IMR-90 (cell line): ENCODE results near the gene GAD2. TPM values are rescaled to one million over a fixed set of nuclear protein-coding genes. Genes with fewer than 3 reads are reported as not detected.

Source experiments
- ATAC-seq: fragments of 200-7000 bp; cut with Tn5 transposase; 2 replicates; pipeline ENCODE4 v1.9.1; 2020; ENCODE audit warnings: low read depth, mild to moderate bottlenecking, moderate library complexity
- BruUV-seq: library from RNA; stranded (reverse); fragments of 400-500 nt; replicated peaks from 2 replicates; lab custom pipeline; 2021; lab: Mats Ljungman, UMichigan
- CTCF ChIA-PET: fragments of 300-600 bp; formaldehyde crosslinking; extraction: SDS; loops from one replicate; lab custom pipeline; 2021; ENCODE audit warnings: antibody characterized with exemption; lab: Yijun Ruan, JAX
- POLR2A ChIA-PET: fragments of 300-600 bp; sonication (Branson Sonifier 250); formaldehyde crosslinking; loops from one replicate; lab custom pipeline; 2022; ENCODE audit warnings: antibody characterized with exemption; ENCODE audit not compliant: unreplicated experiment; lab: Charles Lee
- DNase-seq: peaks from one replicate; pipeline ENCODE4 v3.0.0; 2013
- H2AFZ ChIP-seq: replicated peaks from 2 replicates; pipeline ENCODE3; 2013; ENCODE audit warnings: low read length, mild to moderate bottlenecking; ENCODE audit not compliant: poor library complexity
- H2AK5ac ChIP-seq: 2 replicates; pipeline ENCODE4 v1.6.1; 2013; ENCODE audit warnings: low read depth, low read length, inconsistent platforms
- H2AK9ac ChIP-seq: replicated peaks from 2 replicates; pipeline ENCODE3; 2013; ENCODE audit warnings: mild to moderate bottlenecking, low read depth, low read length, moderate library complexity; ENCODE audit not compliant: poor library complexity
- H2BK120ac ChIP-seq: 2 replicates; pipeline ENCODE4 v1.6.1; 2013; ENCODE audit warnings: low read depth, low read length, inconsistent platforms
- H2BK15ac ChIP-seq: 3 replicates; pipeline ENCODE4 v1.6.1; 2013; ENCODE audit warnings: low read depth, low read length, inconsistent platforms
- H2BK20ac ChIP-seq: 2 replicates; pipeline ENCODE4 v1.6.1; 2013; ENCODE audit warnings: low read depth, mild to moderate bottlenecking, inconsistent platforms, low read length, moderate library complexity
- H2BK5ac ChIP-seq: 2 replicates; pipeline ENCODE4 v1.6.1; 2013; ENCODE audit warnings: mild to moderate bottlenecking, low read depth, low read length, inconsistent platforms; ENCODE audit not compliant: poor library complexity, severe bottlenecking
- H3K14ac ChIP-seq: replicated peaks from 2 replicates; pipeline ENCODE4 v1.6.1; 2013; ENCODE audit warnings: low read depth, low read length, inconsistent platforms
- H3K18ac ChIP-seq: 2 replicates; pipeline ENCODE4 v1.6.1; 2013; ENCODE audit warnings: low read depth, low read length, control low read depth
- H3K23ac ChIP-seq: 2 replicates; pipeline ENCODE4 v1.6.1; 2013; ENCODE audit warnings: low read depth, low read length, inconsistent platforms
- H3K27ac ChIP-seq: 2 replicates; pipeline ENCODE4 v1.5.1; 2013; ENCODE audit warnings: mild to moderate bottlenecking, control low read depth, low read length; ENCODE audit not compliant: insufficient read depth
- H3K27me3 ChIP-seq: 2 replicates; pipeline ENCODE4 v1.6.1; 2013; ENCODE audit warnings: low read length; ENCODE audit not compliant: control insufficient read depth, insufficient read depth
- H3K36me3 ChIP-seq: 2 replicates; pipeline ENCODE4 v1.6.1; 2013; ENCODE audit warnings: low read length, mixed read lengths; ENCODE audit not compliant: control insufficient read depth, insufficient read depth
- H3K4ac ChIP-seq: 2 replicates; pipeline ENCODE4 v1.6.1; 2013; ENCODE audit warnings: low read depth, low read length, inconsistent platforms
- H3K4me1 ChIP-seq: 2 replicates; pipeline ENCODE4 v1.6.1; 2013; ENCODE audit warnings: low read length, mixed read lengths; ENCODE audit not compliant: control insufficient read depth, insufficient read depth
- H3K4me2 ChIP-seq: 2 replicates; pipeline ENCODE4 v1.6.1; 2013; ENCODE audit warnings: low read depth, mild to moderate bottlenecking, control low read depth, low read length, moderate library complexity
- H3K4me3 ChIP-seq: 2 replicates; pipeline ENCODE4 v1.5.1; 2013; ENCODE audit warnings: low read depth, mild to moderate bottlenecking, control low read depth, low read length, moderate library complexity; ENCODE audit not compliant: insufficient read depth
- H3K56ac ChIP-seq: 2 replicates; pipeline ENCODE4 v1.6.1; 2013; ENCODE audit warnings: low read length, inconsistent platforms; ENCODE audit not compliant: insufficient read depth; ENCODE audit errors: extremely low read depth
- H3K79me1 ChIP-seq, 2 experiments: 2 replicates each; pipeline ENCODE4 v1.6.1; 2013; ENCODE audit warnings: low read length in 2 of 2, inconsistent platforms in 1 of 2, low read depth in 1 of 2
- H3K9ac ChIP-seq: 2 replicates; pipeline ENCODE4 v1.6.1; 2013; ENCODE audit warnings: low read depth, low read length, control low read depth
- H3K9me1 ChIP-seq: 2 replicates; pipeline ENCODE4 v1.6.1; 2013; ENCODE audit warnings: low read length, inconsistent platforms; ENCODE audit not compliant: insufficient read depth
- H3K9me3 ChIP-seq: 2 replicates; pipeline ENCODE4 v1.6.1; 2013; ENCODE audit warnings: low read length; ENCODE audit not compliant: control insufficient read depth, insufficient read depth
- H4K20me1 ChIP-seq: 2 replicates; pipeline ENCODE4 v1.6.1; 2013; ENCODE audit warnings: low read length, inconsistent platforms; ENCODE audit not compliant: insufficient read depth
- H4K5ac ChIP-seq: 2 replicates; pipeline ENCODE4 v1.6.1; 2013; ENCODE audit warnings: mild to moderate bottlenecking, low read depth, low read length, control low read depth
- H4K8ac ChIP-seq, 2 experiments: 2 replicates each; pipeline ENCODE4 v1.6.1; 2013; ENCODE audit warnings: low read depth in 2 of 2, low read length in 2 of 2, control low read depth in 1 of 2, inconsistent platforms in 1 of 2
- H4K91ac ChIP-seq: 2 replicates; pipeline ENCODE4 v1.6.1; 2013; ENCODE audit warnings: low read depth, low read length, inconsistent platforms; ENCODE audit not compliant: insufficient read depth
- CEBPB ChIP-seq: IDR thresholded peaks from 2 replicates; pipeline ENCODE4 v1.6.1; 2012; ENCODE audit warnings: low read depth, low read length, improper control_type of control experiment
- CHD1 ChIP-seq: IDR thresholded peaks from 2 replicates; pipeline ENCODE4 v1.6.1; 2012; ENCODE audit warnings: low read depth, low read length, improper control_type of control experiment
- MAFK ChIP-seq: IDR thresholded peaks from 2 replicates; pipeline ENCODE4 v1.6.1; 2012; ENCODE audit warnings: low read depth, low read length, improper control_type of control experiment
- NFE2L2 ChIP-seq: fragments of 150-350 bp; IDR thresholded peaks from 2 replicates; pipeline ENCODE4 v1.6.1; 2016; ENCODE audit warnings: low read depth, mild to moderate bottlenecking, low read length
- POLR2A ChIP-seq: IDR thresholded peaks from 2 replicates; pipeline ENCODE4 v1.6.1; 2012; ENCODE audit warnings: mild to moderate bottlenecking, low read depth, low read length
- RFX5 ChIP-seq: IDR thresholded peaks from 2 replicates; pipeline ENCODE4 v1.8.0; 2012; ENCODE audit warnings: low read depth, mild to moderate bottlenecking, low read length, moderate library complexity
- WGBS, 2 experiments: methylation state at CpG; one replicate each; pipeline versions ENCODE4 v1.1.5 to v1.1.7; 2013; ENCODE audit warnings: missing lambda C conversion rate in 2 of 2; ENCODE audit not compliant: insufficient read length in 1 of 2; ENCODE audit errors: extremely low coverage in 2 of 2; 5-methylcytosine and 5-hydroxymethylcytosine counted together
- dilution Hi-C: fragments of 300-500 bp; cut with HindIII; formaldehyde crosslinking; loops from one replicate; pipeline ENCODE4 v1.14.3; 2018; ENCODE audit warnings: low sequenced_read_pairs; ENCODE audit not compliant: unreplicated experiment
- in situ Hi-C: fragments of 300-500 bp; cut with MboI; formaldehyde crosslinking; loops from 3 replicates; pipeline ENCODE4 v1.14.3; 2019; ENCODE audit warnings: low sequenced_read_pairs, inconsistent platforms, mixed read lengths
- intact Hi-C: fragments of 100-400 bp; cut with micrococcal nuclease; formaldehyde crosslinking; loops from 2 replicates; pipeline ENCODE4 v1.10.0; 2022
- polyA plus RNA-seq, 3 experiments: library from polyadenylated mRNA; depleted of rRNA; stranded (reverse); fragments of >200 nt; gene quantifications; 2 replicates each; pipeline ENCODE4 v1.2.3, GENCODE V29; 2012; ENCODE audit warnings: low replicate concordance in 1 of 3
- total RNA-seq: library from RNA; depleted of rRNA; stranded (reverse); fragments of >200 nt; gene quantifications from 2 replicates; pipeline ENCODE4 v1.2.3, GENCODE V29; 2012
- TF ChIP-seq, protein P1 (sequence below): fragments of 150-350 bp; IDR thresholded peaks from 2 replicates; pipeline ENCODE4 v1.6.1; 2017; ENCODE audit warnings: mild to moderate bottlenecking, antibody characterized with exemption, low read length, low read depth

GAD2 gene
- total and polyA plus RNA-seq, 2 of the 4 experiments (the other 2 are of a cell fraction): not detected

DNA sequence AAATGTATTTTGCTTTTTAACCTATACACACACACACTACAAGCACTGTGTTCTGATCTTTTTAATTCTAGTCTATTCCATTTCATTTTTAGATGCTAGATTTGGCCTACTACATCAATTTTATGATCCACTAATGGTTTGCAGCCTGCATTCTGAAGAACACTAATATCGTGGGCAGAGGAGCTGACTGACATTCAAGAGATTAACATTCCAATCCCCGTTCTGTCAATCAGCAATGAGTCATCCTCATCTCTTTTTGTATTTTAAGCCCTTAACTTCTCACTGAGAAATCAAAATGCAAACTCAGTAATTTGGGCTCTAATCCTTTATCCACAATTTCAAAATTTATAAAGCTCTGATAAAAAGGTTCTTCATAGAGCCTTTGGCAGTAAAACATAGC is 47.1 kb upstream of the GAD2 start:
- Histone ChIP-seq H2AK9ac (no peak overlapping the region), H2BK20ac (no peak overlapping the region), H3K9me1 (no peaks in the 10 kb centered on the region), H3K79me1 (no peaks in the 10 kb centered on the region), H3K18ac (no peak overlapping the region), H3K9me3 (peaks cover 17% of the 10 kb centered on the region), H3K23ac (no peak overlapping the region), H3K4me2 (no peak overlapping the region), H2BK120ac (no peak overlapping the region), H4K8ac (no peak overlapping the region), H3K4me3 (no peak overlapping the region), H3K4ac (no peak overlapping the region), H2BK5ac (no peak overlapping the region), H2BK15ac (no peak overlapping the region), H4K5ac (no peak overlapping the region), H2AK5ac (no peak overlapping the region), H3K9ac (no peak overlapping the region), H4K91ac (no peak overlapping the region), H3K4me1 (no peaks in the 10 kb centered on the region), H3K27ac (no peak overlapping the region), H3K27me3 (no peaks in the 10 kb centered on the region), H3K56ac (no peak overlapping the region), H3K14ac (no peak overlapping the region), H3K36me3 (no peaks in the 10 kb centered on the region), H4K20me1 (no peaks in the 10 kb centered on the region), H2AFZ (no peak overlapping the region)
- intact Hi-C loops (no loop called here), in situ Hi-C loops (no loop called here), dilution Hi-C loops (no loop called here)
- no TSS peak for BruUV-seq
- POLR2A ChIA-PET: no interaction called here
- no CpG with 5 or more reads among the region's 2 CpGs for whole genome bisulfite sequencing, 2 experiments
- no peak for DNase-seq
- CTCF ChIA-PET: interaction anchor here (0.6 kb wide), 1 partner anchor 463 kb away, joined by 7 read pairs; no protein-coding TSS in a partner anchor
- no peak for ATAC-seq
- TF ChIP-seq MAFK (no peak), NFE2L2 (no peak), CHD1 (no peak), POLR2A (no peak), CEBPB (no peak), RFX5 (no peak)
- TF ChIP-seq, protein P1, sequence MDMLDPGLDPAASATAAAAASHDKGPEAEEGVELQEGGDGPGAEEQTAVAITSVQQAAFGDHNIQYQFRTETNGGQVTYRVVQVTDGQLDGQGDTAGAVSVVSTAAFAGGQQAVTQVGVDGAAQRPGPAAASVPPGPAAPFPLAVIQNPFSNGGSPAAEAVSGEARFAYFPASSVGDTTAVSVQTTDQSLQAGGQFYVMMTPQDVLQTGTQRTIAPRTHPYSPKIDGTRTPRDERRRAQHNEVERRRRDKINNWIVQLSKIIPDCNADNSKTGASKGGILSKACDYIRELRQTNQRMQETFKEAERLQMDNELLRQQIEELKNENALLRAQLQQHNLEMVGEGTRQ: no peak
